Astrocyte of the spinal cord (primary cell): ENCODE results near the gene KCNK3.

ENCODE experiments used
- DNase-seq: peaks from one replicate; pipeline ENCODE4 v3.0.0; 2011; ENCODE audit warnings: low read depth, low spot score
- H3K4me3 ChIP-seq: 2 replicates; pipeline ENCODE4 v1.5.1; 2011; ENCODE audit warnings: low read depth, mild to moderate bottlenecking, low read length, moderate library complexity
- CTCF ChIP-seq: IDR thresholded peaks from 2 replicates; pipeline ENCODE4 v1.5.1; 2012; ENCODE audit warnings: low read depth, mild to moderate bottlenecking, low read length, inconsistent platforms
- in situ Hi-C: cut with HindIII; loops from 2 replicates; pipeline ENCODE4 v1.10.0; 2017; ENCODE audit warnings: low sequenced_read_pairs

Gene KCNK3

GRCh38 chr2:26752656-26753055 is 60.1 kb downstream of the KCNK3 start:
- no peak for DNase-seq
- in situ Hi-C loops, result no loop called here
- TF ChIP-seq CTCF, result no peak
- no peak overlapping the region for H3K4me3 ChIP-seq

DNA sequence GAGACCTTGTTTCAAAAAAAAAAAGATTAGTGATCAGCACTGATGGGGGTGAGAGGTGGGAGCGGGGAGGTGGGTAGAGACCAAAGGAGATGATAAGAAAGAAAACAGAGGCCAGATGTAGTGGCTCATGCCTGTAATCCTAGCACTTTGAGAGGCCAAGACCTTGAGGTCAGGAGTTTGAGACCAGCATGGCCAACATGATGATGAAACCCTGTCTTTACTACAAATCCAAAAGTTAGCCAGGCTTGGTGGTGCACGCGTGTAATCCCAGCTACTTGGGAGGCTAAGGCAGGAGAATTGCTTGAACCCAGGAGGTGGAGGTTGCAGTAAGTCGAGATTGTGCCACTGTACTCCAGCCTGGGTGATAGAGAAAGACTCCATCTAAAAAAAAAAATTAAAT is 62.0 kb downstream of the KCNK3 start:
- in situ Hi-C loops, result no loop called here
- no peak for DNase-seq
- no peak for TF ChIP-seq CTCF
- no peak overlapping the region for H3K4me3 ChIP-seq

GRCh38 chr2:26754972-26755670 is 62.6 kb downstream of the KCNK3 start:
- TF ChIP-seq CTCF, result no peak
- H3K4me3 ChIP-seq, result no peak overlapping the region
- in situ Hi-C loops, result no loop called here
- DNase-seq, result no peak

DNA sequence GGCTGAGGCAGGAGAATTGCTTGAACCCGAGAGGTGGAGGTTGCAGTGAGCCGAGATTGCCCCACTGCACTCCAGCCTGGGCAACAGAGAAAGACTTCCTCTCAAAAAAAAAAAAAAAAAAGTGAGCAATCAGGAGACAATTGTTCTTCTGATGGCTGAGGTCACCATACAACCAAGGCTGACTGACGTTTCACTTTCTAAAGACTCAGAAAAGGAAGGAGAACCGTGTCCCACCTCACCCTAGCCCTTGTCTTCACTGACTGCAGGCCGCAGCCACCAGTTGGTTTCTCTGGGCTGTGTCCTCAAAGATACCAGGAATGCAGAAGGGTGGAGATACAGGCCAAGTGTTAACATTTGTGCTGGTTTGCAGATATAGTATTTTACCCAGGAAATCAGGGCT is 63.8 kb downstream of the KCNK3 start:
- in situ Hi-C loops, result no loop called here
- no peak for DNase-seq
- no peak for TF ChIP-seq CTCF
- H3K4me3 ChIP-seq, result no peak overlapping the region

GRCh38 chr2:26757873-26758789 is 65.6 kb downstream of the KCNK3 start:
- DNase-seq, result peak; percentile 98
- H3K4me3 ChIP-seq, result no peak overlapping the region
- TF ChIP-seq CTCF, result no peak
- in situ Hi-C loops, result no loop called here

DNA sequence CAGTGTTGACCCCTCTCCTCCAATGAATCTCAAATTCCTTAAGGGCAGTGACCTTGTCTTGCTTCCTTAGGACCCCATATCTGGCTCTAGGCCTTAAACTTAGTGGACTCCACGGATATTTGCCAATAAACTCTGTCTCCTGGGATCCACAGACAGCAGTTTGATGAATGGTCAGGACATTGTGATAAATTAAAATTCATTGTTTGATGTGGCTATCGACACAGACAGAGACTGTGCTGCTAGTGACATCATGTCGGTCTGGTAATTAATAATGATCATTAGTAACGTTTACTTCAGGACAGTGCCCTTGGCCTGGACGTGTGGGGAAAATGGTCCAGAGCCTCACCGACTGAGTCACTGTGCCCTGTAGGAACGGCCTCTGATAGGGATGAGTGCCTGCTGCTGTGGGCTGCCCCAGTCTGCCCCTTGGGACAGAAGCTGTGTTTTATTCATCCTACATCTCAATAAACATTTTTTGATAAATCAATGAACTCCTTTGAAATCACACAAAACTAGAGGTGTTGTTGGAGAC is 66.3 kb downstream of the KCNK3 start:
- DNase-seq, result no peak
- in situ Hi-C loops, result no loop called here
- TF ChIP-seq CTCF, result no peak
- H3K4me3 ChIP-seq, result no peak overlapping the region
